Ascending aorta (tissue), 2 donors: ENCODE results near the gene RERG. TPM values are rescaled to one million over a fixed set of nuclear protein-coding genes. Genes with fewer than 3 reads are reported as not detected.

Experiments
- DNase-seq, 2 donors: peaks; one replicate each; pipeline ENCODE4 v3.0.0-alpha.2; 2019; ENCODE audit warnings: low spot score in 2 of 2
- H3K27ac ChIP-seq, 2 donors: fragments of 200-600 bp; sonication (generic); one replicate each; pipeline ENCODE4 v1.5.1; 2016 to 2017; ENCODE audit warnings: mild to moderate bottlenecking in 1 of 2
- H3K27me3 ChIP-seq: fragments of 200-600 bp; sonication (generic); one replicate; pipeline ENCODE4 v1.5.1; 2017
- H3K36me3 ChIP-seq, 2 donors: fragments of 200-600 bp; sonication (generic); one replicate each; pipeline ENCODE4 v1.5.1; 2016
- H3K4me1 ChIP-seq, 2 donors: fragments of 200-600 bp; sonication (generic); one replicate each; pipeline ENCODE4 v1.5.1; 2016 to 2017; ENCODE audit warnings: mild to moderate bottlenecking in 1 of 2
- H3K4me3 ChIP-seq, 2 donors: fragments of 200-600 bp; sonication (generic); one replicate each; pipeline ENCODE4 v1.5.1; 2016 to 2017; ENCODE audit warnings: mild to moderate bottlenecking in 1 of 2
- H3K9me3 ChIP-seq, 2 donors: fragments of 200-600 bp; sonication (generic); one replicate each; pipeline ENCODE4 v1.5.1; 2016
- CTCF ChIP-seq, 3 experiments: fragments of 200-600 bp in 2 of 3; fragments of 450-650 bp in 1 of 3; sonication (generic) in 2 of 3; IDR thresholded peaks; one replicate each; pipeline ENCODE4 v1.5.1; 2016 to 2019; ENCODE audit warnings: antibody characterized with exemption in 3 of 3, mild to moderate bottlenecking in 1 of 3, moderate library complexity in 1 of 3
- intact Hi-C: fragments of 100-400 bp; cut with DNase I; formaldehyde crosslinking; loops from one replicate; pipeline ENCODE4 v1.15.1; 2023
- total RNA-seq: library from RNA; depleted of rRNA; stranded (reverse); fragments of >200 nt; gene quantifications from one replicate; pipeline ENCODE4 v1.1.0, GENCODE V29; 2016

RERG gene
- total RNA-seq, 1 donor from 2014 or later: 55.7 TPM

- Histone ChIP-seq H3K27me3 (no peaks in the 10 kb centered on the region), H3K36me3 (no peaks in the 10 kb centered on the region), H3K27ac (no peak overlapping the region), H3K4me1 (no peaks in the 10 kb centered on the region), H3K9me3 (no peaks in the 10 kb centered on the region), H3K4me3 (no peak overlapping the region)
- intact Hi-C loops: no loop called here
- no peak for DNase-seq
- no peak for TF ChIP-seq CTCF (IDR thresholded peaks at IDR 0.05)
Observed at GRCh38 chr12:15234508-15234907, 13.3 kb upstream of the RERG start.

GRCh38 chr12:15234011-15234410, 12.8 kb upstream of the RERG start:
- Histone ChIP-seq H3K4me3 (no peak overlapping the region), H3K36me3 (no peaks in the 10 kb centered on the region), H3K27ac (no peak overlapping the region), H3K9me3 (no peaks in the 10 kb centered on the region), H3K4me1 (no peaks in the 10 kb centered on the region), H3K27me3 (no peaks in the 10 kb centered on the region)
- no peak for DNase-seq
- intact Hi-C loops: no loop called here
- TF ChIP-seq CTCF (IDR thresholded peaks at IDR 0.05): no peak

- Histone ChIP-seq H3K4me1 (no peaks in the 10 kb centered on the region), H3K27ac (no peak overlapping the region), H3K4me3 (no peak overlapping the region), H3K36me3 (no peaks in the 10 kb centered on the region), H3K27me3 (no peaks in the 10 kb centered on the region), H3K9me3 (no peaks in the 10 kb centered on the region)
- intact Hi-C loops: no loop called here
- no peak for DNase-seq
- no peak for TF ChIP-seq CTCF (IDR thresholded peaks at IDR 0.05)
Observed at GRCh38 chr12:15232959-15233358, 11.7 kb upstream of the RERG start.

GRCh38 chr12:15231493-15231892, 10.3 kb upstream of the RERG start:
- intact Hi-C loops: no loop called here
- Histone ChIP-seq H3K4me3 (no peak overlapping the region), H3K36me3 (no peaks in the 10 kb centered on the region), H3K4me1 (no peaks in the 10 kb centered on the region), H3K27ac (no peak overlapping the region), H3K27me3 (no peaks in the 10 kb centered on the region), H3K9me3 (no peaks in the 10 kb centered on the region)
- no peak for TF ChIP-seq CTCF (IDR thresholded peaks at IDR 0.05)
- no peak for DNase-seq

GRCh38 chr12:15230751-15231150, 9.5 kb upstream of the RERG start:
- Histone ChIP-seq H3K9me3 (no peaks in the 10 kb centered on the region), H3K36me3 (no peaks in the 10 kb centered on the region), H3K4me1 (no peaks in the 10 kb centered on the region), H3K27me3 (no peaks in the 10 kb centered on the region), H3K27ac (no peak overlapping the region), H3K4me3 (no peak overlapping the region)
- intact Hi-C loops: no loop called here
- TF ChIP-seq CTCF (IDR thresholded peaks at IDR 0.05): no peak
- DNase-seq: no peak

- intact Hi-C loops: no loop called here
- Histone ChIP-seq H3K27ac (no peak overlapping the region), H3K27me3 (no peaks in the 10 kb centered on the region), H3K4me3 (no peak overlapping the region), H3K4me1 (no peaks in the 10 kb centered on the region), H3K9me3 (no peaks in the 10 kb centered on the region), H3K36me3 (no peaks in the 10 kb centered on the region)
- DNase-seq: no peak
- no peak for TF ChIP-seq CTCF (IDR thresholded peaks at IDR 0.05)
Observed at GRCh38 chr12:15230137-15230536, 8.9 kb upstream of the RERG start.
